GM12892 (cell line): ENCODE results near the gene UBA5.

ENCODE experiments used
- POLR2A ChIP-seq: IDR thresholded peaks from 2 replicates; pipeline ENCODE4 v1.6.1; 2011; ENCODE audit warnings: low read depth, low read length, control low read depth
- TAF1 ChIP-seq: IDR thresholded peaks from 2 replicates; pipeline ENCODE4 v1.6.1; 2011; ENCODE audit warnings: low read depth, mild to moderate bottlenecking, control low read depth, low read length, borderline replicate concordance

- TF ChIP-seq POLR2A, result no peak
- no peak for TF ChIP-seq TAF1
These were observed 43.3 kb upstream of the UBA5 start for GRCh38 chr3:132616780-132617179.
